GM21447 (cell line): ENCODE data around the gene PITPNC1.
"Not testable (repeated sequence)": the region's sequence is repeated elsewhere in the genome, so short reads cannot be mapped to it uniquely, and the experiment has no call there.

ENCODE experiments used
- ATAC-seq: cut with Tn5 transposase; IDR thresholded peaks from one replicate; pipeline ENCODE4 v1.9.1; 2021; ENCODE audit not compliant: unreplicated experiment

The PITPNC1 gene

DNA sequence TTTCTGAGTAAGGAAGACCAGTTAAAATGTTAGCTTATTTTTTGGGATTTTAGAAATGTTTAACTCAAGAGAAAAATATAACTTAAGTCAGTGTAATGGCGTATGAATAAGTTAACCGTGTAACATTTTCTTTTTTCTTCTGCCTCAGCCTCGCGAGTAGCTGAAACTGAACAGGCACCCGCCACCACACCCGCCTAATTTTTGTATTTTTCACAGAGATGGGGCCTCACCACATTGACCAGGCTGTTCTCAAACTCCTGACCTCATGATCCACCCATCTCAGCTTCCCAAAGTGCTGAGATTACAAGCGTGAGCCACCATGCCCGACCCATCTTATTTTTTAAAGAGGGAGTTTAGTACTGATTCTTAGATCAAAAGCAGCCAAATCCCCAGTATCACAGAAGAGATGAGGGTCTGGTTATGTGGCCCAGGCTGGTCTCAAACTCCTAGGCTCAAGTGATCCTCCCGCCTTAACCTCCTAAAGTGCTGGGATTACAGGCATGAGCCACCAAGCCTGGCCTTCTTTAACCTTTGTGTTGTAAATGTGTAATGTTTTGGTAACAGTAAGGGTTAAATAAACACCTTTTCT is 16.8 kb downstream of the PITPNC1 start:
- ATAC-seq, result no peak

DNA sequence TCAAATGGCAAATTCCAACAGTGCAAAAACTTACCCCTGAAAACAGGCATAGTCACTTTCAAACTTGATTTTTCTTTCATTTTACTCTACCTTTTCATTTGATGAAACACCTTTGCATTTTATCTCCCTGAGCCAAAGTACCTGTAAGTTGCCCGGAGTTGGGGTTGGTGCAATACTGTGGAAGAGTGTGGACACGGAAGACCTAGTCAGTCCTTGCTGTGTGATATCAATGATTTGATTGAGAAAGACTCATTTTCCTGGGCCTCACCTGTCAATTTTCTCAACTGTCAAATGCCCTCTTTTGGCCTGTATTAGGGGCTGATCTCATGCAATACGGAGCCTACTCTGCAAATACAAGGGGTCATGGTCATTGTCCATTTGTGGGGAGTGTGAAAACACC is 22.6 kb downstream of the PITPNC1 start:
- no peak for ATAC-seq

DNA sequence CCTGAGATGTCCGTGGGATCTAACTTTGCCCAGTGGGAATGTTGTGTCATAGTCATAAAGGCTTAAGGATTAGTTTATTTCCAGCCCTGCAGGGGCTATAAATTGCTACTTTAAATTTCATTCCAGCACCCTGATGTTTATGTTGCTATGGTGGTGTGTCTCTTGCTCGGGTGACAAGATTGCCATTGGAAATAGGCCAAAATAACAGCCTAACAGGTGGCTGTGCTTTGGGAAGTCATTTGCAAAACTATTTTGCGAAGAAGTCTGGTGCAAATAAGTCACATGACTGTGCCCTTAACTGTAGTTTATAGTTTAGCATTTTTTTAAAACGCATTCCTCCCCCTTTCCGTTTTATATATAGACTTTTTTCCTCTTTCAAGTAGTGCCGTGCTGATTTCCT is 23.1 kb downstream of the PITPNC1 start:
- no peak for ATAC-seq

DNA sequence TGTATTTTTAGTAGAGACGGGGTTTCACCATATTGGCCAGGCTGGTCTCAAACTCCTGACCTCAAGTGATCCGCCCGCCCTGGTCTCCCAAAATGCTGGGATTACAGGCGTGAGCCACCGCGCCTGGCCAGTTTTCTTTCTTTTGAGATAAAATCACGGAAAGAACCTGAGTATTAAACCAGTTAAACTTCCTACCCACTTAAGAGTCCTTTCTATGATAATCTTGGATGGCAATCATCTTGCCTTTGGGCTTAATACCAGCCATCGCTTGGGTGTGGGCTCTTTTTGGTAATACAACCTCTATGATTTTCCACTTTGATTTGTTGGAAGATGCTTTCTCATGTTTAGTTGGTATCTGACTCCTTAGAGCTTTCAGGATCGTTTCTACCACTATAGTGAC is 24.0 kb downstream of the PITPNC1 start:
- no peak for ATAC-seq

DNA sequence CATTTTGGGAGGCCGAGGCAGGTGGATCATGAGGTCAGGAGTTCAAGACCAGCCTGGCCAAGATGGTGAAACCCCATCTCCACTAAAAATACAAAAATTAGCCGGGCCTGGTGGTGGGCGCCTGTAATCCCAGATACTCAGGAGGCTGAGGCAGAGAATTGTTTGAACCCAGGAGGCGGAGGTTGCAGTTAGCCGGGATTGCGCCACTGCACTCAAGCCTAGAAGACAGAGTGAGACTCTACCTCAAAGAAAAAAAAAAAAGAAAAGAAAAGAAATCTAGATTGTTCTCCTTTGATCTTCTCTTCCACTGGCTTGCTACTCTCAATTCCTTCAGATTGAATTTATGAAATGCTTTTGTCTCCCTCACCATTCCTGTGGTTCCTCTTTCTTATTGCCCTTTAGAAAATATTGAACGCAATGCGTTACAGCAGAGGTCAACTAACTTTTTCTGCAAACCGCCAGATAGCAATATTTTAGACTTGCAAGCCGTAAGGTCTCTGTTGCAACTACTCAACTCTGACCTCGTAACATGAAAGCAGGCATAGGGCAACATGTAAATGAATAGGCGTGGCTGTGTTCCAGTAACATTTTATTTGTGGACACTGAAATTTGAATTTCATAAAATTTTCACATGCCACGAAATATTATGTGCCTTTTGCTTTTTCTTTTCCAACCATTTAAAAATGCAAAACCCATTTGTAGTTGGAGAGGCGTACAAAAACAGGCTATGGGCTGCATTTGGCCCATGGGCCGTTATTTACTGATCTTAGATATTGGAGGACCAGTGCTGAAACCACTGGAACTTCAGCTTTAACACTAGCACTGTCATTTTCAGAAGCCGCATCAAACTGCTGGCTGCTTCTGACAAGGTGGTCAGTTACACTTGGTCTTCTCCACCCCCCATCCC is 24.8 kb downstream of the PITPNC1 start:
- ATAC-seq, result no peak

DNA sequence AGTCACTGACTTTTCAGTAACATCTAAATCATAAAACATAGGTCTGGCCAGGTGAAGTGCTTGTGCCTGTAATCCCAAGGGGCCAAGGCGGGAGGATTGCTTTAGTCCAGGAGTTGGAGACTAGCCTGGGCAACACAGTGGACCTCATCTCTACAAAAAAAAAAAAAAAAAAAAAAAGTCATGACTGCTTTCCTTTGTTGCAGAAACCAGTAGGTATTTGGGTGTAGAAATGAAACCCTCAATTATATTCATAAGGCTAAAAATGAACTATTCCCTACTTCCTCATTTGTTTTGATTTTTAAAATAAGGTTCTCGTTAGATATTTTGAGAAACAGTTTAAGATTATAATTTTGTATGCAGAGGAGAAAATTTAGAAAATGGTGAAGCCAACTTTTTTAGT is 26.0 kb downstream of the PITPNC1 start:
- ATAC-seq, result no peak

DNA sequence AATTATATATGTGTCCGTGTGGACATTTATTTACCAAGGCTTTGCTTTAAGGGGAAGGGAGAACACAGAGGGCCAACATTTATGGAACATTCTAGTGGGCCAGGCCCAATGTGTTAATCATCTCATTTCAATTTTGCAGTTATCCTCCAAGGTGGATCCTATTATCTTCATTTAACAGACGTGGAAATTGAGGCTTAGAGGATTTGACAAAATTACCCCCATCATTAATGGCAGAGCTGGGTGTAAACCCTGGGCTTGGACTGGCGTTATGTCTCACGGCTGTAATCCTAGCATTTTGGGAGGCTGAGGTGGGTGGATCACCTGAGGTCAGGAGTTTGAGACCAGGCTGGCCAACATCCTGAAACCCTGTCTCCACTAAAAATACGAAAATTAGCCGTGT is 26.4 kb downstream of the PITPNC1 start:
- ATAC-seq, result no peak

DNA sequence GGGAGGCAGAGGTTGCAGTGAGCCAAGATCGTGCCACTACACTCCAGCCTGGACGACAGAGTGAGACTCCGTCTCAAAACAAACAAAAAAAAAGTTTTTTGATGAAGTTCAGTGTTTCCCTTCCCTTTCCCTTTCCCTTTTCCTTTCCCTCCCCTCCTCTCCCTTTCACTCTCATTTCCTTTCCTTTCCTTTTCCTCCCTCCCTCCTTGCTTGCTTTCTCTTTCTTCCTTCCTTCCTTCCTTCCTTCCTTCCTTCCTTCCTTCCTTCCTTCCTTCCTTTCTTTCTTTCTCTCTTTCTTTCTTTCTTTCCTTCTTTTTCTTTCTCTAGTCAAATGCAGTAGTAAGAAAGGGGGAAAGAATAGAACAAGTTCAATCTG is 31.4 kb downstream of the PITPNC1 start:
- ATAC-seq, result not testable (repeated sequence)

DNA sequence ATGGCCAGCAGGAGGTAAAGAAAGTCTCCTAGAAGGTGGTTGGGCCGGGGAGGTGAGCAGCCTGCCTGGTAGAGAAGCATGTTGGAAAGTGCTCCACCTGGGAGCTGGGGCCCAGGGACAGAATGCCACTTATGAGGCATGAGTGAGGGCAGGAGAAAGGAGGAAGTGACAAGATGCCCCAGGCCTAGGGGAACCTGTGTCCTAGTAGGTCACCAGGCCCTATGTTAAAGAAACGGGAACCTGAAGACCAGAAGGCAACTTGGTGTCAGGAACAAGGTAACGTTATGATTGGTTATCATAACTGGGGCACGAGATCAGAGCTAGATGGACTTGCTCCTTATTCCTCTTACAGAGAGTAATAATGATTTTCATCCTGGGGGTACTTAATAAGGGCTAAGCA is 34.3 kb downstream of the PITPNC1 start:
- ATAC-seq, result no peak

DNA sequence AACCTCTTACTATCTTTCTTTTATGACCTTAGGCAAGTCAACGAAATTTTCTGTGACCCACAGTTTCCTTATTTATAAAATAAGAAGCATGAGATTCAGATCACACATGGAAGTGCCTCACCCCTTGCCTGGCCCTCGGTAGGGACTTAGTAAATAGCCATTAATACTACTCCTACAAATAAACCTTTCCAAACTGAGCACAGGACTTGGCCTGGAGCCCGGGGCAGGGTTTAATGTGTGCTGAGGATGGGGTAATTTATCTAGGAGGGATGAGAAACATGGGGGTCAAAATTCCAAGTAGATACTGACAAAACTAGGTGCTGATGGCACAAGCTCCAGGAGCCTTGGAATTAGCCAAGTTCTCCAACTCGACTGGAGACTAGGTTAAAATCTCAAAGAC is 35.0 kb downstream of the PITPNC1 start:
- no peak for ATAC-seq

DNA sequence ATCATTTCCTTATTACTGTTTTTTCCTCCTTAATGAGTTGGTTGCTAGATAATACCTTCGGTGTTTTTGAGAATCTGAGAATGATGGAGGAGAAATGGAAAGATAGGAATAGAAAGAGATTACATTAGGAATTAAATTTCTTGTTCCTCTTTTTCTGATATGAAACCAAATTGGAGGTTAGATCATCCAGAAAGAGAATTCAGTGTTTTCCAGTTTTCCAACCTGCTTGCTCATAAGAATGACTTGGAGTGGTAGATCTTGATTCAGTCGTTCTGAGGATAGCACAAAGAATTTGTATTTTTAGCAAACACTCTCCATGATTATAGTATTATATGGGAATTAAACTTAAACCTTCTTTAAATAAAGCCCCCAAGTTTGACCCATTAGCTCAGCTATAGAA is 35.9 kb downstream of the PITPNC1 start:
- ATAC-seq, result no peak

DNA sequence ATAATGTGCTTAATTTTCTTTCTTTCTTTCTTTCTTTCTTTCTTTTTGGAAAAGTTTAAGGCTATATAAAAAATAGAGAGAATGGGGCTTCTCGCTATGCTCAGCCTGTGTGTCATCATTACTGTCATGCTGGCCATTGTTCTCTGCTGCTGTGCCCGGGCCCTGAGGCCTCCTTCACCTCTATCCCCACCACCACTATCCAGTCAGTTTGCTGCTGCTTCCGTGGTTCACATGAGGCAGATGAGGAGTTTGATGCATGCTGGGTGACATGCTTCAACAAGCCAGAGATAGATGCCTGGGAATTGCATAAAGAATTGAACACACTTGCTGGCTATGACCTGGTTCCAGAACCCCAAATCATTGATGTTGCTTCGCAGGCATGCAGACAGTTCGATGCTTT is 36.3 kb downstream of the PITPNC1 start:
- no peak for ATAC-seq

DNA sequence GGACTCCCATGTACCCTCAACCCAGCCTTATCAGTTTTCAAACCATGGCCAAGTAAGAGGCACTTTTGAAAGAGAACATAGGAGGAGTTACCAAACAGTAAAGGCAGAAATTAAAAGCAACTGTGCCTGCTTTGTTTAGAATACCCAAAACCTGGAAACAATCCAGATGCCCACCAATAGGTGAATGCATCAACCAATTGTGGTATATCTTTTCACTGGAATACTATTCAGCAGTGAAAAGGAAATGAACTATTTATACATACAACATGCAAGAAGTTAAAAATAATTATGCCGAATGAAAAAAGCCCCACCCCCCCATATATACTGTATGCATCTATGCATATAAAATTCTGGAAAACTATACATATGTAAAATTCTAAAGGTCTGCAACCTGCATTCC is 37.0 kb downstream of the PITPNC1 start:
- ATAC-seq, result no peak

DNA sequence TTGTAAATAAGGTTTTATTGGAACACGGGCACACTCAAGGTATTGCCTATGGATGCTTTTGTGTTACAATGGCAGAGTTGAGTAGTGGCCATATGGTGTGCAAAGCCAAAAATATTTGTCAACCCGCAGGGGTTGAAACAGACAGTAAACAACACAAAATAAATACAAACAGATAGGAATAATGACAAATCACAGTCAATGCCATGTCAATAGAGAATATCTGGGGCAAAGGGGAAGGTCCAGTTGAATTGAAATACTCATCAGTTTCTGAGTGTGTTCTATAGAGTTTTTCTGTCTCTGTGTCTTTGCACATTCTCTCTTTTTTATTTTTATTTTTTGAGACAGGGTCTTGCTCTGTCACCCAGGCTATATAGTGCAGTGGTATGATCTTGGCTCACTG is 37.5 kb downstream of the PITPNC1 start:
- no peak for ATAC-seq

DNA sequence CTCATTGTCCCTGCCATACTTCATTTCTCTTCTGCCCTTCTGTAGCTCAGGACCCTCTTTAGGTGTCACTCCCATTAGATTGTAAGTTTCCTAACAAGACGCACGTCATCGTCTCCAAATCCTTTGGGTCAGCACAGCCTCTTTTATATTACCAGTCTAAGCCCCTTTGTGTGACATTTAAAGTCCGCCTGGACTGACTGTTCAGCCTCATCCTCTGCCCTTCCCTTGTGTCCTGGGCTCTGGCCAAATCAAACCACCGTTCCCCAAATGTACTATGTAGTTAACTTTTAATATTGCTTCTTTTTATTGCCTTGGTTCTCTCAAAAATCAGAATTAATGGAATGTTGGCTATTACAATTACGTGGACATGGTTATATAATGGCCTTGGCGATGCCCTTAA is 38.2 kb downstream of the PITPNC1 start:
- no peak for ATAC-seq

DNA sequence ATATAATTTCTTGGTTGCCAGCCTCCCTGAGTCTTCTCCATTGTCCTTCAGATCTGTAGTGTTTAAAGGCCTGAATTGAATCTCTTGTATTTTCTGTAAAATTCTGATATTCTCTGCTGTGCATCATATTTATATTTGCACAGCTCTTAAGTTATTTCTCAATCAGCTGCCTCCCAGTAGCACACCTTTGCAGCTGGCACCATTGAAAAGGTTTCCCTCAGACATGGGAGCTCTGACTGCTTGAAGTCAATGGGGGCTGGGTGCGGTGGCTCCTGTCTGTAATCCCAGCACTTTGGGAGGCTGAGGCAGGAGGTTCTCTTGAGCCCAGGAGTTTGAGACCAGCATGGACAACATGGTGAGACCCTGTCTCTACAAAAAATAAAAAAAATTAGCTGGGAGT is 40.4 kb downstream of the PITPNC1 start:
- ATAC-seq, result no peak

DNA sequence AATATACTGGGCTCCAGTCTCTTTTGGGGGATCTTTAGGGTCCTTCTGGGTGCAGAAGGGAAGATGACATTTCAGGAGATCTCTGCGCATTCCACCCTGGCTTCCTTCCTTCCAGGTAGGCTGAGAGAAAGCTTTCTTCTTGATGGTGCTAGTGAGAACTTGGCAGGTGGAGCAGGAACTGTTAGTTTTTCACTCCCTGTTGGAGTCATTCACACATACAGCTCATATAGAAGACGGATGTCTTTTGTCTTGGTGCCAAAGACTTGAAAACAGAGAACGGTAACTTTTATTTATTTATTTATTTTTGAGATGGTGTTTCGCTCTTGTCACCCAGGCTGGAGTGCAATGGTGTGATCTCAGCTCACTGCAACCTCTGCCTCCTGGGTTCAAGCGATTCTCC is 43.9 kb downstream of the PITPNC1 start:
- ATAC-seq, result no peak

DNA sequence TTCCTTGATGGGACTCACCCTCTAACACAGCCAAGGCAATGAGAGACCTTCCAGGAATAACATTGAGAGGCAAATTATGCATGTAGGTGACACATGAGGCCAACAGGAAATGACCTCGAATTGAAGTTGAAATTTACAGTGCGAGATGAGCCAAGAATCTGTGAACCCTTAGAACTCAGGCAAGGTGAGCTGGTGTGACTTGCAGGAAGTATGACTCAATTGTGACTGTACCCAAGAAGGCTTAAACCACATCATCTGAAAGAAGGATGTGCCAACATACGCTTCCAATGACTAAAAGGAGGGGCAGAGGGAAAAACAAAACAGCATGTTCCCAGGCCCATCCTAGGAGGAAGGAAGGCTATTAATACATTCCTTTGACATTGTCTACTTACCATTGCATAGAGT is 44.8 kb downstream of the PITPNC1 start:
- no peak for ATAC-seq

DNA sequence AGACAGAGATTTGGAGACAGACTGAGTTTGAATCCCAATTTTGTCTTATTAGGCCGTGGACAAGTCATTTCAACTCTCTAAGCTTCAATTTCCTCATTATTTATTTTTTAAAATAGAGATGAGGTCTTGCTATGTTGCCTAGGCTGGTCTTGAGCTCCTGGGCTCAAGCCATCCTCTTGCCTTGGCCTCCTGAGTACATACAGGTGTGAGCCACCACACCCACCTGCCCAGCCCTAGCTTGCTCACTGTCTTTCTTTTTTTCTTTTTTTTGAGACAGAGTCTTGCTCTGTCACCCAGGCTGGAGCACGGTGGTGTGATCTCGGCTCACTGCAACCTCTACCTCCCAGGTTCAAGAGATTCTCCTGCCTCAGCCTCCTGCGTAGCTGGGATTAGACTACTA is 45.2 kb downstream of the PITPNC1 start:
- not testable (repeated sequence) for ATAC-seq

DNA sequence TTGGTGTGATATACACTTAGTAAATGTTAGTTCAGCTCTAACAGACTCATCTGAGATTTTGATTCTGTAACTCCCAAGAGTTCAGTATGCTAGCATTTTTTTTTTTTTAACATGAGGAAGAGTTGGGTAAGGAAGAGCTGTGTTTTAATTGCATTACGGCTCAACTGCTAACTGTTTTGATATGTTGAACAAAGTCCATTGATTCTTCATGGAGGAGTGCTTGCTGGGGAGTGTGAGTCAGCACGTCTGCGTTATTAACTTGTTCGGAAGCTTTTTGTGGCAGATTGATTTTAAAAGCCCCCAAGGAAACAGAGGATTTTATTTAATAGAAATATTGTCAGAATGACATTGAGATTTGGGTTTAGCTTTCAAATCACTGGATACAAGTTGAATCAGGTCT is 45.8 kb downstream of the PITPNC1 start:
- no peak for ATAC-seq

DNA sequence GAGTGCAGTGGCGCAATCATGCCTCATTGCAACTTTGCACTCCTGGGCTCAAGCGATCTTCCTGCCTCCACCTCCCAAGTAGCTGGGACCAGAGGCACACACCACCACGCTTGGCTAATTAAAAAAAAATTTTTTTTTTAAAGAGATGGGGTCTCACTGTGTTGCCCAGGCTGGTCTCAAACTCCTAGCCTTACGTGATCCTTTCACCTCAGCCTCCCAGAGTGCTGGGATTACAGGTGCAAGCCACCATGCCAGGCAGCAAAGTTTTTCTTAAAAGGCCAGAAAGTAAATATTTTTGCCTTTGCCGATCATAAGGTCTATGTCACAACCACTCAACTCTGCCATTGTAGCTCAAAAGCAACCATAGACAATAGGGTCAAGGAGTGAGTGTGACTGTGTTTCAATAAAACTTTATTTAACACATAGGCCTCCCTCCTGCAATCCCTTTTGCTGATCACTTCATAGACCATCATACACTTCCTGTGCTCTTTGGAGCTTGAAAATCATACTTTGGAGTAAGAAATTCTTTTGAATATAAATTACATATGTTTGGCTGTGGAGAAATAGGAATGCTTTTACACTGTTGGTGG is 48.6 kb downstream of the PITPNC1 start:
- no peak for ATAC-seq

DNA sequence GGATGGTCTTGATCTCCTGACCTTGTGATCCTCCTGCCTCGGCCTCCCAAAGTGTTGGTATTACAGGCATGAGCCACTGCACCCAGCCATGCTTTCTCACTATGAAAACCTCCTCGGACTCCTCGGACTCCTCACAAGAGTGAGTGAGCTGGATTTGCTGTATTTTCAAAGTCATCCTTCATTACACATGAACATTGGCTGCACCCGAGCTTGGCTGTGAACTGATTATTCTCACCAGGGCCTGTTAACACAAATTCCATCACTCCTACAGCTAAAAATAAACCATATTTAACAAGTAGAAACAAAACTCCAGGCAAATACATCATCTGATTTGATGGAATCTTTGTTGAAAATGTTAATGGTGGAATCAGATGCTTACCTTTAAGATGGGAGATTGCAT is 50.3 kb downstream of the PITPNC1 start:
- ATAC-seq, result no peak
